Heart left ventricle (tissue), 16 donors: ENCODE results near the gene BORCS8. TPM values are rescaled to one million over a fixed set of nuclear protein-coding genes. Genes with fewer than 3 reads are reported as not detected.

Experiments
- ATAC-seq, 4 donors: fragments of 200-7000 bp; cut with Tn5 transposase; one replicate each; pipeline ENCODE4 v1.9.1; 2020 to 2022; ENCODE audit warnings: moderate library complexity in 4 of 4, mild to moderate bottlenecking in 3 of 4, moderate number of reproducible peaks in 1 of 4
- DNase-seq, 5 donors: peaks; one replicate each; pipeline ENCODE4 v3.0.0-alpha.2; 2020
- H3K27ac ChIP-seq, 12 donors: fragments of 200-600 bp; sonication (generic) in 4 of 12; one replicate each; pipeline versions ENCODE4 v1.5.0 to v1.8.0; 2016 to 2022; ENCODE audit warnings: mild to moderate bottlenecking in 2 of 12
- H3K27me3 ChIP-seq, 9 donors: fragments of 200-600 bp; sonication (generic) in 2 of 9; one replicate each; pipeline versions ENCODE4 v1.5.1 to v1.8.0; 2016 to 2022; ENCODE audit warnings: mild to moderate bottlenecking in 3 of 9
- H3K36me3 ChIP-seq, 9 donors: fragments of 200-600 bp; sonication (generic) in 2 of 9; one replicate each; pipeline versions ENCODE4 v1.5.0 to v1.8.0; 2018 to 2022; ENCODE audit warnings: mild to moderate bottlenecking in 2 of 9
- H3K4me1 ChIP-seq, 12 donors: fragments of 200-600 bp; sonication (generic) in 4 of 12; one replicate each; pipeline versions ENCODE4 v1.5.0 to v1.8.0; 2016 to 2022; ENCODE audit warnings: mild to moderate bottlenecking in 3 of 12
- H3K4me3 ChIP-seq, 12 donors: fragments of 200-600 bp; sonication (generic) in 4 of 12; one replicate each; pipeline versions ENCODE4 v1.5.0 to v1.8.0; 2017 to 2022; ENCODE audit warnings: mild to moderate bottlenecking in 9 of 12, moderate library complexity in 4 of 12
- H3K9me3 ChIP-seq, 12 donors: fragments of 200-600 bp; sonication (generic) in 4 of 12; one replicate each; pipeline versions ENCODE4 v1.5.0 to v1.8.0; 2016 to 2022; ENCODE audit warnings: mild to moderate bottlenecking in 1 of 12
- POLR2A ChIP-seq, 2 donors: fragments of 450-650 bp; IDR thresholded peaks; one replicate each; pipeline ENCODE4 v1.6.1; 2017; ENCODE audit warnings: antibody characterized with exemption in 2 of 2, mild to moderate bottlenecking in 2 of 2, moderate library complexity in 2 of 2
- WGBS, 4 donors: extraction: QIAGEN DNeasy Blood & Tissue Kit in 2 of 4; methylation state at CpG; one replicate each; pipeline versions ENCODE4 v1.1.5 to v1.1.7; 2013 to 2018; 5-methylcytosine and 5-hydroxymethylcytosine counted together
- intact Hi-C, 10 donors: fragments of 100-400 bp; cut with DNase I; formaldehyde crosslinking; loops; one replicate each; pipeline versions ENCODE4 v1.11.1 to v1.14.2; 2022
- polyA plus RNA-seq, 2 donors: library from polyadenylated mRNA; stranded (reverse); fragments of 200-250 nt; gene quantifications; one replicate each; pipeline ENCODE4 v1.2.3, GENCODE V29; 2013
- total RNA-seq, 9 donors: library from RNA; depleted of rRNA in 2 of 9; stranded (reverse); fragments of >200 nt in 2 of 9; fragmentation: NEBNext Ultra II Directional in 3 of 9; extraction: Animal tissue kit (Norgen Biotek cat#: 25700) in 3 of 9; gene quantifications; one replicate each; pipeline versions ENCODE4 v1.1.0 to v1.2.4, GENCODE V29; 2016 to 2023
- TF ChIP-seq, protein P1 (sequence below), 12 donors: fragments of 200-600 bp; sonication (generic) in 4 of 12; IDR thresholded peaks; one replicate each; pipeline versions ENCODE4 v1.5.0 to v1.8.0; 2018 to 2022; ENCODE audit warnings: antibody characterized with exemption in 12 of 12, mild to moderate bottlenecking in 5 of 12
- donor health status: ischemic (EF 13 %, LVEDD 7.1; RV severe dilation, severe dysfunction).
- donor health status: healthy with polysubstance abuse.
- donor health status: DM: no; HTN: yes; CAD: no.
- donor health status: DM: no; HTN: no; CAD: no.
- donor health status: ischemic (EF 25% LVEDD 6.9; RV normal size, moderate dysfunction).
- donor health status: ischemic (EF 25% LVEDD 5.7; RV mildly dilated, moderate dysfunction).
- donor health status: healthy.
- donor health status: DM: yes; HTN: yes; CAD: no.
- donor health status: ischemic (EF 35%, LVEDD 5.7; RV mildly dilated, moderate dysfunction).
- donor health status: nonischemic (EF 11% LVEDD 7.7; RV severe dilation, severe dysfunction).
- donor health status: DM: yes; HTN: yes; CAD: no.
- donor health status: PGD.
- donor health status: ischemic (EF 29% LVEDD 5.4; RV normal size, mild dysfunction).
- donor health status: nonischemic (EF 23%, LVEDD 6.1; RV moderate dilation, normal function).

Gene BORCS8
- total and polyA plus RNA-seq, 11 donors: 14.4 to 28.9 (median 22.7) TPM

DNA sequence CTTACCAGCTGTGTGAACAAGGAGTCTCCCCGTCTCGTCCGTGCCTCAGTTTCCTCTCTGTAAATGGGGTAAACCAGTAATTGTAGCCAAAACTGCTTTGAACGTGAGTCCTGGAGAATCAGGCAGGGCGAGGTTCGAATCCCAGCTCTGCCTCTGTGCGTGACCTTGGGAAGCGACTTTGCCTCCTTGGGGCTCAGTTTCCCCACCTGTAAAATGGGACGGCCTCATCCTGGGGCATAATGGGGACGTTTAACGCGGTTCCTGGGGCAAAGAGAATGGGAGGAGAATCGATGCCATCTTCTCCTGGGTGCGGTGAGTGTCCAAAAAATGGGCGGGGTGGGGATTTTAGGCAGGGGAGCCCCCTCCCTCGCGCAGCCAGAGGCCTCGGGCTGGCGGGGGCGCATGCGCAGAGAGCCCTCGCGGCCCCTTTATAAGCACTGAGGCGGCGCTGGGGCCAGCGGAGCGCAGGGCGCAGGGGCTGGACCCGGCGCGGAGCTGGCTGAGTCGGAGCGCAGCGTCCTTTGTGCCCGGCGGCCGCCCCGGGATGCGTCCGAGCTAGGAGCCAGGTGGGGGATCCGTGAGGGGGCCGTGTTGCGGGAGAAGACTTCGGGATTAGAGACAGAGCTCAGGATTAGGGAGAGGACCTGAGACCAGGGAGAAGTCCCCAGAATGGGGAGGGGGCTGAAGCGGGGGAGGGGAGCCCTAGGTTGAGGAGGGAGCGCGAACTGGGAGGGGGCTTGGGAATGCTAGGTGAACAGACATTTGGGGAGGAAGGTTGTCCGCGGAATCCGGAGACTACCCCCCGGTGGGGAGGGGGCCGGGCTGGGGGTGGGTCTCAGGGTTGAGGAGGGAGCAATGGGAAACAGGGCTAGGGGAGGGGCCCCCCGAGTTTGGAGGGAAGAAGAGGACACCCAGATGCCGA, 19.8 kb upstream of the BORCS8 start, which contains the start of gene NCAN:
NCAN (plus strand) TSS at position 460 of the 922 bp plus-strand sequence. CDS start 4,996 bp downstream, outside the sequence.
- TF ChIP-seq, protein P1, sequence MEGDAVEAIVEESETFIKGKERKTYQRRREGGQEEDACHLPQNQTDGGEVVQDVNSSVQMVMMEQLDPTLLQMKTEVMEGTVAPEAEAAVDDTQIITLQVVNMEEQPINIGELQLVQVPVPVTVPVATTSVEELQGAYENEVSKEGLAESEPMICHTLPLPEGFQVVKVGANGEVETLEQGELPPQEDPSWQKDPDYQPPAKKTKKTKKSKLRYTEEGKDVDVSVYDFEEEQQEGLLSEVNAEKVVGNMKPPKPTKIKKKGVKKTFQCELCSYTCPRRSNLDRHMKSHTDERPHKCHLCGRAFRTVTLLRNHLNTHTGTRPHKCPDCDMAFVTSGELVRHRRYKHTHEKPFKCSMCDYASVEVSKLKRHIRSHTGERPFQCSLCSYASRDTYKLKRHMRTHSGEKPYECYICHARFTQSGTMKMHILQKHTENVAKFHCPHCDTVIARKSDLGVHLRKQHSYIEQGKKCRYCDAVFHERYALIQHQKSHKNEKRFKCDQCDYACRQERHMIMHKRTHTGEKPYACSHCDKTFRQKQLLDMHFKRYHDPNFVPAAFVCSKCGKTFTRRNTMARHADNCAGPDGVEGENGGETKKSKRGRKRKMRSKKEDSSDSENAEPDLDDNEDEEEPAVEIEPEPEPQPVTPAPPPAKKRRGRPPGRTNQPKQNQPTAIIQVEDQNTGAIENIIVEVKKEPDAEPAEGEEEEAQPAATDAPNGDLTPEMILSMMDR (IDR thresholded peaks at IDR 0.05): no peak
- TF ChIP-seq POLR2A (IDR thresholded peaks at IDR 0.05): no peak
- Histone ChIP-seq H3K27me3 (peaks cover 11 to 81% (median 38%) of the 10 kb centered on the region in 9 donors), H3K4me3 (no peak within 1 kb of the TSS), H3K27ac (no peak within 1 kb of the TSS), H3K4me1 (no peaks in the 10 kb centered on the region), H3K36me3 (no peaks in the 10 kb centered on the region), H3K9me3 (no peaks in the 10 kb centered on the region)
- 6 to 12% (median 8%) methylated on average over 47 to 54 of the region's 54 CpGs for WGBS, 4 donors
- ATAC-seq: no peak
- intact Hi-C loops: no loop called here
- no peak for DNase-seq

DNA sequence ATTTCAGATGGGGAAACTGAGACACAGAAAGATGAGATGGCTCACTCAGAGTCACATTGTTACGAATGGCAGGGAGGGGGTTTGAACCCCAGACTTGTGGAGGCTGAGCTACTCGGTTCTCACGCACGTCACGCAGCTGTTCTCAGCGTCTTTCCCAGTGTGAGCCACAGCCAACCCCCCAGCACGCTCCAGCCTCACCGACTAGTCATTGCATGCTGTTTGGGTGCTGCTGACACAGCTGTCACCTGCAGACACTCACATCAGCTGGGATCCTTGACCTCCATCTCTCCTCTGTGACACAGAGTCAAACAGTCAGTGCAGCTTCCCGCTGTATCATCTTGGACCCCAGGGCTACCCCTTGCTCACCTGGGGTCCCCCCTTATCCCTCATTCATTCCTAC, 17.4 kb upstream of the BORCS8 start:
- H3K36me3 ChIP-seq: no peaks in the 10 kb centered on the region
- H3K27me3 ChIP-seq: peaks cover 10 to 63% (median 31%) of the 10 kb centered on the region in 9 donors
- TF ChIP-seq, protein P1 (IDR thresholded peaks at IDR 0.05): no peak
- no peak for TF ChIP-seq POLR2A (IDR thresholded peaks at IDR 0.05)
- DNase-seq (no peak), ATAC-seq (no peak)
- no peak overlapping the region for H3K4me3 ChIP-seq
- no peaks in the 10 kb centered on the region for H3K9me3 ChIP-seq
- H3K4me1 ChIP-seq: no peaks in the 10 kb centered on the region
- no peak overlapping the region for H3K27ac ChIP-seq
- intact Hi-C loops: loop anchor here in 1 of 10 donors (10.0 kb wide), 1 partner anchor 115 kb away; the partner anchor contains the start of genes MAU2 and SUGP1
- 53 to 65% (median 61%) methylated on average over 8 to 9 of the region's 9 CpGs for WGBS, 4 donors

DNA sequence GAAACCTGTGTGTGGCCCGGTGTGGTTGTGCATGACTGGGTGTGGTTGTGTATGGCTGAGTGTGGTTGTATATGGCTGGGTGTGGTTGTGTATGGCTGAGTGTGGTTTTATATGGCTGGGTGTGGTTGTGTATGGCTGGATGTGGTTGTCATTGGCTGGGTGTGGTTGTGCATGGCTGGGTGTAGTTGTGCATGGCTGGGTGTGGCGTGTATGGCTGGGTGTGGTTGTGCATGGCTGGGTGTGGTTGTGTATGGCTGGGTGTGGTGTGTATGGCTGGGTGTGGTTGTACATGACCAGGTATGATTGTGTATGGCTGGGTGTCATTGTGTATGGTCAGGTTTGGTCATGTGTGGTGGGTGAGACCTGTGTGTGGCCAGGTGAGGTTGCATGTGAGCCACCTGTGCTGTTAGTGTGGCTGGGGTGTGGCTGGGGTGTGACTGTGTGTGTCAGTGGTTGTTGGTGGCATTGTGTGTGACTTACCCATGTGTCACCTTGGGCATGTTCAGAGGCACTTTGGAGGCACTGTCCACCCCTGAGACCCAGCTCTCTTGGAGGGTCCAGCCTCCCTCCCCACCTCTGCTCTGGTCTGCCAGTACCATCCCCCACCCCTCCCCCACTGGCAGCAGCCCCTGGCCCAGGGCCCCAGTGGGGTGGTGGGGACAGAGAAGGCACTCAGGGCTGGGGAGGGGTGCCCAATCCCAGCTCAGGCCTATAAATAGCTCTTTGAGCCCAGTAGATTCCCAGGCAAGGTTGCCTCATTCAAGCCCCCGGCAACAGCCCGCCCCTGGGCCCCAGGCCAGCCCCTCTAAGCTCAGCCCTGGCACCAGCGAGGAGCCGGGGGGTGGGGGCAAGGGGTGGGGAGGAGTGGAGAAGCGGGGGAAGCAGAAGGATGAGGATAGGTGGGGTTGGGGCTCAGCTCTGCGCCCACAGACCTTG, 16.0 kb upstream of the BORCS8 start:
- peaks cover 0 to 4% (median under 1%) of the 10 kb centered on the region in 12 donors for H3K4me1 ChIP-seq
- TF ChIP-seq, protein P1 (IDR thresholded peaks at IDR 0.05): no peak
- TF ChIP-seq POLR2A (IDR thresholded peaks at IDR 0.05): no peak
- peaks cover 9 to 51% (median 28%) of the 10 kb centered on the region in 9 donors for H3K27me3 ChIP-seq
- H3K36me3 ChIP-seq: no peaks in the 10 kb centered on the region
- H3K4me3 ChIP-seq: no peak overlapping the region
- ATAC-seq (no peak), DNase-seq (no peak)
- no peak overlapping the region for H3K27ac ChIP-seq
- 46 to 54% (median 50%) methylated on average over 8 of the region's 8 CpGs for WGBS, 4 donors
- intact Hi-C loops: loop anchor here in 1 of 10 donors (10.0 kb wide), 1 partner anchor 117 kb away; the partner anchor contains the start of genes MAU2 and SUGP1
- H3K9me3 ChIP-seq: no peaks in the 10 kb centered on the region
